ENCODE results near the gene ADGRA1.

GRCh38 chr10:133099571-133099970 is 11.8 kb downstream of the ADGRA1 start:
- TF ChIP-seq, protein P1, sequence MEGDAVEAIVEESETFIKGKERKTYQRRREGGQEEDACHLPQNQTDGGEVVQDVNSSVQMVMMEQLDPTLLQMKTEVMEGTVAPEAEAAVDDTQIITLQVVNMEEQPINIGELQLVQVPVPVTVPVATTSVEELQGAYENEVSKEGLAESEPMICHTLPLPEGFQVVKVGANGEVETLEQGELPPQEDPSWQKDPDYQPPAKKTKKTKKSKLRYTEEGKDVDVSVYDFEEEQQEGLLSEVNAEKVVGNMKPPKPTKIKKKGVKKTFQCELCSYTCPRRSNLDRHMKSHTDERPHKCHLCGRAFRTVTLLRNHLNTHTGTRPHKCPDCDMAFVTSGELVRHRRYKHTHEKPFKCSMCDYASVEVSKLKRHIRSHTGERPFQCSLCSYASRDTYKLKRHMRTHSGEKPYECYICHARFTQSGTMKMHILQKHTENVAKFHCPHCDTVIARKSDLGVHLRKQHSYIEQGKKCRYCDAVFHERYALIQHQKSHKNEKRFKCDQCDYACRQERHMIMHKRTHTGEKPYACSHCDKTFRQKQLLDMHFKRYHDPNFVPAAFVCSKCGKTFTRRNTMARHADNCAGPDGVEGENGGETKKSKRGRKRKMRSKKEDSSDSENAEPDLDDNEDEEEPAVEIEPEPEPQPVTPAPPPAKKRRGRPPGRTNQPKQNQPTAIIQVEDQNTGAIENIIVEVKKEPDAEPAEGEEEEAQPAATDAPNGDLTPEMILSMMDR (IDR thresholded peaks at IDR 0.05), result no peak
- TF ChIP-seq POLR2A (IDR thresholded peaks at IDR 0.05), result no peak
